PFSK-1 (cell line): ENCODE results near the gene PSMB7.

Experiments
- POLR2AphosphoS5 ChIP-seq: IDR thresholded peaks from 2 replicates; pipeline ENCODE4 v1.6.1; 2012; ENCODE audit warnings: low read depth, mild to moderate bottlenecking, control low read depth, low read length, moderate library complexity
- TAF1 ChIP-seq: IDR thresholded peaks from 2 replicates; pipeline ENCODE4 v1.6.1; 2012; ENCODE audit warnings: low read length, control low read depth, borderline replicate concordance; ENCODE audit not compliant: insufficient read depth
- TF ChIP-seq, protein P1 (sequence below), 2 experiments: IDR thresholded peaks; 2 replicates each; pipeline versions ENCODE4 v1.6.1 to v1.8.0; 2011 to 2012; ENCODE audit warnings: low read depth in 2 of 2, low read length in 2 of 2, control low read depth in 1 of 2, inconsistent platforms in 1 of 2, mild to moderate bottlenecking in 1 of 2, moderate library complexity in 1 of 2; ENCODE audit not compliant: insufficient read depth in 1 of 2

DNA sequence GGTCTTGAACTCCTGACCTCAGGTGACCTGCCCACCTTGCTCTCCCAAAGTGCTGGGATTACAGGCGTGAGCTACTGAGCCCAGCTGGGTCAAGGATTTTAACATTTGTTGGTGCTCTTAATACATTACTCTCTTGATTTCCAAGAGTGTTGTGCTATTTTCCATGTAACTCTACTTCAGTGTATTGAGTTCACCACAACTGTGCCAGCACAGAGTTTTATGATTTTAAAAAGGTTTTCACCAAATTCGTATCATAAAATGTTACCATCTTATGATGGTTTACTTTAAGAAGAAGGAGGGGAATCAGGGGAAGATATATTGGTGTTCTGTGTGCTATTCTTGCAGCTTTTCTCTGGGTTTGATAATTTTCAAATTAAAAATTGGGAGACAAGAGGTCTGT is 28.4 kb upstream of the PSMB7 start:
- TF ChIP-seq TAF1 (no peak), POLR2AphosphoS5 (no peak)
- TF ChIP-seq, protein P1, sequence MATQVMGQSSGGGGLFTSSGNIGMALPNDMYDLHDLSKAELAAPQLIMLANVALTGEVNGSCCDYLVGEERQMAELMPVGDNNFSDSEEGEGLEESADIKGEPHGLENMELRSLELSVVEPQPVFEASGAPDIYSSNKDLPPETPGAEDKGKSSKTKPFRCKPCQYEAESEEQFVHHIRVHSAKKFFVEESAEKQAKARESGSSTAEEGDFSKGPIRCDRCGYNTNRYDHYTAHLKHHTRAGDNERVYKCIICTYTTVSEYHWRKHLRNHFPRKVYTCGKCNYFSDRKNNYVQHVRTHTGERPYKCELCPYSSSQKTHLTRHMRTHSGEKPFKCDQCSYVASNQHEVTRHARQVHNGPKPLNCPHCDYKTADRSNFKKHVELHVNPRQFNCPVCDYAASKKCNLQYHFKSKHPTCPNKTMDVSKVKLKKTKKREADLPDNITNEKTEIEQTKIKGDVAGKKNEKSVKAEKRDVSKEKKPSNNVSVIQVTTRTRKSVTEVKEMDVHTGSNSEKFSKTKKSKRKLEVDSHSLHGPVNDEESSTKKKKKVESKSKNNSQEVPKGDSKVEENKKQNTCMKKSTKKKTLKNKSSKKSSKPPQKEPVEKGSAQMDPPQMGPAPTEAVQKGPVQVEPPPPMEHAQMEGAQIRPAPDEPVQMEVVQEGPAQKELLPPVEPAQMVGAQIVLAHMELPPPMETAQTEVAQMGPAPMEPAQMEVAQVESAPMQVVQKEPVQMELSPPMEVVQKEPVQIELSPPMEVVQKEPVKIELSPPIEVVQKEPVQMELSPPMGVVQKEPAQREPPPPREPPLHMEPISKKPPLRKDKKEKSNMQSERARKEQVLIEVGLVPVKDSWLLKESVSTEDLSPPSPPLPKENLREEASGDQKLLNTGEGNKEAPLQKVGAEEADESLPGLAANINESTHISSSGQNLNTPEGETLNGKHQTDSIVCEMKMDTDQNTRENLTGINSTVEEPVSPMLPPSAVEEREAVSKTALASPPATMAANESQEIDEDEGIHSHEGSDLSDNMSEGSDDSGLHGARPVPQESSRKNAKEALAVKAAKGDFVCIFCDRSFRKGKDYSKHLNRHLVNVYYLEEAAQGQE (IDR thresholded peaks at IDR 0.05; ENCODE audit: insufficient read depth in 1 of 2, low read depth in 2 of 2, low read length in 2 of 2): no peak
